AG09319 (cell line): ENCODE results near the gene MAGEB3.

Experiments
- DNase-seq: peaks from one replicate; pipeline ENCODE4 v3.0.0-alpha.2; 2010; ENCODE audit warnings: low read depth; ENCODE audit errors: extremely low read depth
- CTCF ChIP-seq: IDR thresholded peaks from 2 replicates; pipeline ENCODE4 v1.5.1; 2011; ENCODE audit warnings: low read depth, mild to moderate bottlenecking, inconsistent platforms, low read length, moderate library complexity

MAGEB3 gene

GRCh38 chrX:30217465-30217864, 13.0 kb upstream of the MAGEB3 start:
- no peak for DNase-seq

GRCh38 chrX:30219372-30219771, 11.1 kb upstream of the MAGEB3 start:
- no peak for DNase-seq

More at GRCh38 chrX:30217465-30217864, 13.0 kb upstream of the MAGEB3 start:
- no peak for TF ChIP-seq CTCF

GRCh38 chrX:30220661-30221060, 9.8 kb upstream of the MAGEB3 start:
- DNase-seq, result no peak
- no peak for TF ChIP-seq CTCF

More at GRCh38 chrX:30219372-30219771, 11.1 kb upstream of the MAGEB3 start:
- TF ChIP-seq CTCF, result no peak

GRCh38 chrX:30224536-30224935, 5.9 kb upstream of the MAGEB3 start:
- no peak for TF ChIP-seq CTCF
- DNase-seq, result no peak

- TF ChIP-seq CTCF, result no peak
- no peak for DNase-seq
These were observed 1.9 kb upstream of the MAGEB3 start for GRCh38 chrX:30228526-30228925.

GRCh38 chrX:30241724-30242415, 11.4 kb downstream of the MAGEB3 start, which contains the start of gene MAGEB4:
TSS of gene MAGEB4 (plus strand) at chrX:30242000. CDS start at chrX:30242136, 136 bp downstream.
- TF ChIP-seq CTCF, result no peak
- DNase-seq, result no peak

- DNase-seq, result no peak
These were observed 16.5 kb downstream of the MAGEB3 start, which contains the start of gene MAGEB1 for GRCh38 chrX:30246769-30247489. TSS of gene MAGEB1 (plus strand) at chrX:30247146. CDS start at chrX:30250494, 3,348 bp downstream.

More at GRCh38 chrX:30246769-30247489, 16.5 kb downstream of the MAGEB3 start, which contains the start of gene MAGEB1:
- no peak for TF ChIP-seq CTCF
